ENCODE data around the gene DNAJC11.

DNA sequence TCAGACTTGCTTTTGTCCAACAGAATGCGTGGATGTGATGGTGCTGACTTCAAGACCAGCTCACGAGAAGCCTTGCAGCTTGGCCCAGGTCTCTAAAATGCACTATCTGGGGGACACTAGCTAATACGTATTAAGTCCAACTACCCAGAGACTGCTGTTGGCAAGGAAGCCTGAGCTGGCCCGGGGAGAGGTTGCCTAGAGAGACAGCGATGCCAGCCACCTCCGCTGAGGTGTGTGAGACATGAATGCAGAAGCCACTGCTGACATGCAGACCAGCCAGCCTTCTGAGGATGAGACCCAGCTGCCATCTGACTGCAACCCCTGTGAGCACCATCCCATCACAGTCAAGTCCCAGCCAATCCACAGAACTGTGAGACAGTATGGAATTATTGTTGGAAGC is 44.5 kb downstream of the DNAJC11 start:
- TF ChIP-seq GATA2 (IDR thresholded peaks at IDR 0.05; ENCODE audit: low read depth, low read length) (no peak), GATA3 (IDR thresholded peaks at IDR 0.05; ENCODE audit: low read depth, low read length) (no peak)

Data from SH-SY5Y (cell line).